GM19193 (cell line): ENCODE results near the gene ZNF71.

Experiments
- POLR2A ChIP-seq: IDR thresholded peaks from 4 replicates; pipeline ENCODE4 v1.6.1; 2011; ENCODE audit not compliant: insufficient read depth, insufficient read length; ENCODE audit errors: extremely low read depth

Gene ZNF71

DNA sequence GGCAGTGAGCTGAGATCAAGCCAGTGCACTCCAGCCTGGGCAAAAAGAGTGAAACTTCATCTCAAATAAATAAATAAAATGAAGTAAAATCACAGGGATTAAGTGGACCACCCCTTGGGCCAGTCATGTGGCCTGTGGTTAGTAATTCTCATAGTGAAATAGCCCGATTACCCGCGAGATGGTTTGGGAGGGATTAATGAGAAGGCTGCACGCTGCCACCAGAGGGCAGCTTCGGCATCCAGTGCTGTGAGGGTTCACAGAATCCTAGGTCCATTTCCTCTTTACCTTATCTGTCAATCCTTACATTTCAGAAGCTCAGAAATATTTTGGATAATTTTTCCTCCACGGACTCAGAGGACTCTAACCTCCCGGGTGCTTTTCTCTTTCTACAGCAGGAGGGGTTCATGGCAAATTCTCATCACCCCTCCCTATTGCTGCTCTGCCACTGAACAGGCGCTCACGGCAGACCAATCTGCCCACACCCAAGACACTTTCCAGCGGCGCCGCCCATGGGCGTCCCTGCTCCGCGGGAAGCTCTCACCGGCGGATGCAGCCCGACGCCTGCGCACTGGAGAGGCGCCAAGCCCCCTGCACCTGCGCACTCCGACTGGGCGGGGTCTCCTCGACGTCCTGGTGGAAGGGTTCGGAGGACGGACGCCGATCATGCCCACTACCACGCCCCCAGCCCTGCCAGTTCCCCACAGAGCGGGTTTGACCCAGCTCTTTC is 65.4 kb downstream of the ZNF71 start:
- TF ChIP-seq POLR2A, result no peak

DNA sequence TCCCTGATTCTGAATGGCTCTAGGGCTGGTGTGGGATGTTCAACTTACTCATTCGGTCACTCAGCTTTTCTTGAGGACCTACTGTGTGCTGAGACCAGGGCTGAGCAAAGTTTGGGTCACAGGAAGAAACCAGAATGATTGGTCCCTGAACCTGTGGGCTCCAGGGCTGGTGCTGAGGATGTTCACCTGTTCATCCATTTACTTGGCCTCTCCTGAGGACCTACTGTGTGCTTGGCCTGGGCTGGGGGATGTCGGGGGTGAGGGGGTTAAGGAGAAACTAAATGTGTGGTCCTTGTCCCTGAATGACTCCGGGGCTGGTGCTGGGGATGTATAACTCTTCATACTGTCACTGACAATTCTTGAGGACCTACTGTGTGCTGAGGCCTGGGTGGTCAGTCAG is 66.1 kb downstream of the ZNF71 start:
- TF ChIP-seq POLR2A, result no peak

DNA sequence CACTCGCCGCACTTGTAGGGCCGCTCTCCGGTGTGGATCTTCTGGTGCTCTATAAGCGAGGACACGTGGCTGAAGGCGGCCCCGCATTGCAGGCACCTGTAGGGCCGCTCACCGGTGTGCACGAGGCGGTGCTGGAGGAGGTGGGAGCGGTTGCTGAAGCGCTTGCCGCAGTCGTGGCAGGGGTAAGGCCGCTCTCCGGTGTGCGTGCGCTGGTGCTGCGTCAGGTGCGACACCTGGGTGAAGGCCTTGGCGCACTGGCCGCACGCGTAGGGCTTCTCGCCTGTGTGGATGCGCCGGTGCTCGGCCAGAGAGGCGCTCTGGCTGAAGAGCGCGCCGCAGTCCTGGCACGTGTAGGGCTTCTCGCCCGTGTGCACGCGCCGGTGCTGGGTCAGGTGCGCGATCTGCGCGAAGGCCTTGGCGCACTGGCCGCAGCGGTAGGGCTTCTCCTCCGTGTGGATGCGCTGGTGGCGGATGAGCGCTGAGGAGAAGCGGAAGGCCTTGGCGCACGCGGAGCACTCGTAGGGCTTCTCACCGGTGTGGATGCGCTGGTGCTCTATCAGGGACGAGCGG is 68.9 kb downstream of the ZNF71 start:
- TF ChIP-seq POLR2A, result no peak

DNA sequence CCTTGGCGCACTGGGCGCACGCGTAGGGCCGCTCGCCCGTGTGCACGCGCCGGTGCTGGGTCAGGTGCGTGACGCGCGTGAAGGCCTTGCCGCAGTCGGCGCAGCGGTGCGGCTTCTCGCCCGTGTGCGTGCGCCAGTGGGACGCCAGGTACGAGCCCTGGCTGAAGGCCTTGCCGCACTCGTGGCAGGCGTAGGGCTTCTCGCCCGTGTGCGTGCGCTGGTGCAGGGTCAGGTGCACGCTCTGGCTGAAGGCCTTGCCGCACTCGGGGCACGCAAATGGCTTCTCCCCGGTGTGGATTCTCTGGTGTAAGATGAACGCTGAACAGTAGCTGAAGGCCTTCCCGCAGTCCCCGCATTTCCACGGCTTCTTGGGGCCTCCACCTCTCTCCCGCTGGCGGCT is 69.4 kb downstream of the ZNF71 start:
- TF ChIP-seq POLR2A, result no peak

DNA sequence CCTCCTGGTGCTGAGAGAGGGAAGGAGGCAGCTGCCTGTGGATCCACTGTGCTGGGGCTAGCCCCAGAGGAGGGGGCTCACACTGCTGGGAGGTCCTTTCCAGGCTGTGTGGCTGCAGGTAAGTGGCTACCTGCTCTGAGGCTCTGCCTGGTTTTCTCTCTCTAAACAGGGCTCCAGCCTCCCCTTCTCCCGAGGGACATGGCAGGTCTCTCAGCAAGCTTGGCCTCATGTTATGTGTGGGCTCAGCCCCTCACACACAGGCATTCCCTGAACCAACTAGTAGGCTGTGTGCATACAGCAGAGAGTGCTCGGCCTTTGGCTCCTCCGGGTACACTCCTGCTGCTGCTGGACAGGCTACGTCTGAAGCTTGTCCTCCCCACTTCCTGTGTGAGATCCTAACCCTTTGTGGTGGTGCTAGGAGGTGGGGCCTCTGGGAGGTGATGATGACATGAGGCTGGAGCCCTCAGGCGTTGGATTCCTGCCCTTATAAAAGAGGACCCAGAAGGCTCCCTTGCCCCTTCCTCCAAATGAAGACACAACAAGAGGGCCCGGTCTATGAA is 72.3 kb downstream of the ZNF71 start:
- no peak for TF ChIP-seq POLR2A

DNA sequence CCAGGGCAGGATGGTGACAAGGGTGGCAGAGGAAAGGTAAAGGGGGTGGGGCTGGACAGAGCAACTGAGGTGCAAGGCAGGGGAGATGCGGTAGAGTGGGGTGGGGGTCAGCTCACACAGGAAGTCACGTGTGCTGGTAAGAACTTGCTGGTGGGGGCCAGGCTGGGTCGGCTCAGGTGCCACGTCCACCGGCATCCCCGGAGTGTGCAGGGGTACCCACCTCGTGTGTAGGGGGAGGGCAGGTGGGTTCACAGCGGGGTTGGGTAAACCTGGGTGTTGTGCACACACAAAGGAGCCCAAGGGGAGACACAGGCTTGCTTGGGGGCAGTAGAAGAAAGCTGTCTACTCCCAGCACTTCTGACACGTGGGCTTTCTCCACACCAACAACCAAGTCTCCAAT is 73.6 kb downstream of the ZNF71 start:
- no peak for TF ChIP-seq POLR2A

DNA sequence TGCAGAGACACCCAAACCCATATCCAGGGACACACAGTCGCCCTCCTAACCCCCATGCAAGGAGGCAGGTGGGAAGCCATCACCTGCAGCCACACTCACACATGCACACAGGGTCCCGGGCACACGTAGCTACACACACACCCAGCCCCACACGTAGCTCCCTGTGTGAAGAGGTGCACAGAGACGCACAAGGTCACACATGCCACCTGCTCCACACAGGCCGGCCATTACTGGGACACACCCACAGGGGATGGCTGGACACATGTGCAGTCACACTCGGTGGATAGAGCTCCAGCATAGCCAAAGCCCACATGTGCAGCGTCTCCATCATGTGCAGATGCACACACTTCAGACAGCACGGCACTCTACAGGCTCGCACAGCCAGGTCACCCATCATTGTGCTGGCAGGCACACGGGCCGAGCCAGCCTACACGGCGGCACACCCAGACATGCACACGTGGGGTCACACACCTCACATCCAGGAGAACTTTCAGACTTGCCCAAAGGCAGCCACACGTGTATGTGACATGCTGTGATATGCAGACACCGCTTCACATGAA is 75.4 kb downstream of the ZNF71 start:
- no peak for TF ChIP-seq POLR2A

DNA sequence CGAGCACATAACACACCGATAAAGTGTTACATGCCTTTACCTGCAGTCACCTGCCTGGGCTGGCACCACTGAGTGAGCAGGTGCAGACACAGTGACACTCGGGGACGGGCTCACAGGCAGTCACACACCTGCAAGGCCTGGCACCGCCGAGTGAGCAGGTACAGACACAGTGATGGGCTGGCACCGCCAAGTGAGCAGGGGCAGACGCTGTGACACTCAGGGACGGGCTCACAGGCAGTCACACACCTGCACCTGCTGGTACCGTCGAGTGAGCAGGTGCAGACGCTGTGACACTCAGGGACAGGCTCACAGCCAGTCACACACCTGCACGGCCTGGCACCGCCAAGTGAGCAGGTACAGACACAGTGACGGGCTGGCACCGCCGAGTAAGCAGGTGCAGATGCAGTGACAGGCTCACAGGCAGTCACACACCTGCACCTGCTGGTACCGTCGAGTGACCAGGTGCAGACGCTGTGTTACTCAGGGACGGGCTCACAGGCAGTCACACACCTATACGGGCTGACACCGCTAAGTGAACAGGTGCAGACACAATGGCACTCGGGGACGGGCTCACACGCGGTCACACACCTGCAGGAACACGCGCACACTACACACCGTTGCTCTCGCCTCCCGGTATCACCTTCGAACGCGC is 76.0 kb downstream of the ZNF71 start:
- TF ChIP-seq POLR2A, result no peak

DNA sequence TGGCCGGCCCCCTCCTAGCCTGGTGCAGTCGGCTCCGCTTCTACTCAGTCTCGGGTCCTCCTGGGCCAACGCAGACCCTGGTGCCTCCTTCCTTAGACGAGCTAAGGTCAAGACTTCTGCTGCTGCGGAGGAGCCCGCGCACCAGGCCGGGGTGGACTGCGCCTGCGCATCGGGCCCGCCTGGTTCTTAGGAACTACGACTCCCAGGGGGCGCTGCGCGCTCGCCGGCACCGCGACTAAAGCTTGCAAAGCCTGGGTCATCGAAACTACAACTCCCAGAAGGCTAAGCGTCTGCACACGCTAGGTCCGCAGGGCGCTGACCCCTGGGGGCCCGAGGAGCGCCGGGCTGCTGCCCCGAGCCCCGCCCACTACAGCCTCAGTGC is 76.5 kb downstream of the ZNF71 start, which contains the start of gene ZNF835:
TSS of gene ZNF835 (minus strand) at position 145 of the 382 bp plus-strand sequence. CDS start 6,559 bp downstream, outside the sequence.
- no peak for TF ChIP-seq POLR2A
